NCI-H748 (cell line): ENCODE measurements around the gene MYO3A.
A peak's percentile ranks its signal among the peaks of the same experiment; 100 is the strongest.
"Not testable (repeated sequence)": the region's sequence is repeated elsewhere in the genome, so short reads cannot be mapped to it uniquely, and the experiment has no call there.

Experiments used
- DNase-seq: peaks from one replicate; lab custom pipeline; 2025; ENCODE audit not compliant: unreplicated experiment; lab: John Stamatoyannopoulos, UW

Gene MYO3A

DNA sequence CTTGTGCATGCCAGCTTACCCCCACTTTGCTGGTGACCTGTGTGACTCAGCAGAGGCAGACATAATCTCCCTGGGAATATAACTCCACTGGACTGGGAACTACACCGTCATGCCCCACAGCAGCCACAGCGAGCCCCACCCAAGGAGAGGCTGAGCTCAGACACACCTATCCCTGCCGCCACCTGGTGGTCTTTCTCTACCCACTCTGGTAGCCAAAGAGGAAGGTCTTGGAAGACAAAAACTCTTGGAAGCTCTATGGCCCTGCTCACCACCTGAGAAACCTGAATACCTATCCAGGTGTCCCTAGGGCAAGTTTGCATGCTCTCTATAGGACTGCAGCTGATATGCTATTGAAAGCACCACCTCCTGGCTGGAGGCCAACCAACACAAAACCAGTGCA lies 48.1 kb downstream of the MYO3A start:
- DNase-seq: no peak

DNA sequence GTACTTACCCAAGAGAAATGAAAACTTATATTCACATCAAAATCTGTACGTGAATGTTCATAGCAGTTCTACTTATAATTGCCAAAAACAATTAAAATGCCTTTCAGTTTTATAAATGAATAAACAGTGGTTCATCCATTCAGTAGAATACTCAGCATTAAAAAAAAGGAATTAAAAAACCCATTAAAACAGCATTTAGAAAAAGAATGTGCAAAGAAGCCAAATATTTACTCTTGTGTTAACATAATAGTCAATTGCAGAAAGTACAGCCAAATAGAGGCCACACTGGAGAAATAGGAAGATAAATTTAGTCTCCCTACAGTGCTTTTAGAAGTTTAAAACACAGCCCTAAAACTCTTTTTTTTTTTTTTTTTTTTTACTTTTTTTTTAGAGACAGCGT lies 54.6 kb downstream of the MYO3A start:
- no peak for DNase-seq

DNA sequence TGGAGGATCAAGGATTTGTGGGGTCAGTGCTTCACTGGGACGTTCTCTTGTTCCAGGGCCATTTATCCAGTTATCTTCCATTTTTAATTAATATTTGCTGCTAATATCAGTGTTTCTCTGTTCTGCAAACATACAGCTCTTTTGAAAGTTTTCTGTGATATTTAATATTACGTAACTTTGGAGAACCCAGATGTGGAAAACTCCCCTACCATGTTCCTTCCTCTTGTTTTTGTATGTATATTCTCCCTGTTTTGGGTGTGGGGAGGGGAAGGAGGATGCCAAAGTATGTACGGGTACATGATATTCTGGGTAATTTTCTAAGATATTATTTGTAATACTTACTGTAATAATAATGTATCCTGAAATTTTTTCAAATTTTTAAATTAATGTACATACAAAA lies 55.9 kb downstream of the MYO3A start:
- DNase-seq: no peak

DNA sequence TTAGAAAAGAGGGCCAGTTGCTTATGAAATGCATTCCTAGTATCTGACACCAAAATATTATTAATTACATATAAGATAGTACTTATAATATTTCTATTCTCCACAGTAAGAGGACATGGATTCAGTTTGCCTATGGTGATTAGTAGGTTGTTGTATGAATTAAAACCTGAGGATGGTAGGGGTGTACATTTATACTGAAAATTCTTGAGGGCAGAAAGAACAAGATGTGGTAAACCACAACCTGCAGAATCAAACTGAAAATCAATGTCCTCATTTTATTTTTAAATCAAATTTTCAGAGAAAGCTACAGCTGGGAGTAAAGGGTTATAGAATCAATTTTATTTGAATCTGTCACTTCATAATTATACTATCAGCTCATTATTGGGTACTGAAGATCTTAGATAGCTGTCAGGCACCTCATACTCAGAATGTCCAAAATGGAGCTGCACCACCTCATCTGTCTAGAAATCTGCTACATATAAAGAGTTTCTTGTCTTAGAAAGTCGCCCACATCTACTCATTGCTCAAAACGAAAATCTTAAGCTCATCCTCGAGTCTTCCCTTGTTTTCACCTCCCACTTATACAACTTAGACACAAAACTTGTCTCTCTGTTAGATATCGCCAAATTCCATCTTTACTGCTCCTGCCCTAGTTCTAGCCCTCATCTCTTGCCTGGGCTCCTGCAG lies 65.4 kb downstream of the MYO3A start:
- no peak for DNase-seq

DNA sequence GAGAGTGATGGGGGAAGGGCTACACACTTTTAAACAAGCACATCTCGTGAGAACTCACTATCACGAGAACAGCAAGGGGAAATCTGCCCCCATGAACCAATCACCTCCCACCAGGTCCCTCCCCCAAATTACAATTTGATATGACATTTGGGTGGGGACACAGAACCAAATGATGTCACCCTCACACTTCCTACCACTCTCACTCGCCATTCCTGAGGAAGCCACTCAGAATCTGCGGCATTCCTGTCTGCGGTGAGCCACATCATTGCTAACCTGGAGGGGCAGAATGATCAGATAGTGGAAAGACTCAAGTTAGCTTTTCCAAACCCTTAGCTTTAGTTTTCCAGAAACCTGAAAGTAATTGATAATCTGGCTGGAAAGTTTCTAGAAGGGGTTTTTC lies 66.9 kb downstream of the MYO3A start:
- DNase-seq: no peak

DNA sequence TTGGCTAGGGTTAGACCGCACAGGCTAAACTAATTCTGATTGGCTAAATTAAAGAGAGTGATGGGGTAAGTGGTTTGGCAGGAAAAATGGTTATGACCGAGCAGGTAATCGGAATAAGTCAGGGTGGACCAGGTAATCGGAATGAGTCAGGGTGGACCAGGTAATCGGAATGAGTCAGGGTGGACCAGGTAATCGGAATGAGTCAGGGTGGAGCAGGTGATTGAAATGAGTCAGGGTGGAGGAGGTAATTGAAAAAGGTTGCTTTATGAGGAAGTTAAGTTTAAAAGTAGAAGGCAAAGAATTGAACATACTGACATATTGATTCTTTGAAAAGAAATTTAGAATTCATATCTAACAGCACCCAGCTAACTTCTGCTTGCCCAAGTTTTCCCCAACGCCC lies 68.4 kb downstream of the MYO3A start:
- not testable (repeated sequence) for DNase-seq

DNA sequence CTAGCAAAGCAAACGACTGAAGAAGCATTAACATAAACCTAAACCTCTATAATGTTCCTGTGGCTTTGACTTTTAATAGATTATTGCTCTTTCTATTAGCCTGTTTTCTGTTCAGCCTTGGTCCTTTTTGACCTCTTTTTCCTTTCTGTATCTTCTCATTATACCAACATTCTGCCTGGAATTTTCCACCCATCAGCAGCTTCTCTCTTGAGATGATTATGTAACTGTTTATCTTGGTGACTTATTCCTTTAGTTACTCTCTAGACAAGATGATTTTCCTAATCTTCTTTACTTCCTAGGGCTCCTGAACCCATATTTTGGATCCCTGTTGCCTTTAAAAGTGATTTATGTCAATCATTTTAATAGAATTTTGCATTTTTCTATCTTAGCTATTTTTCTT lies 81.1 kb downstream of the MYO3A start:
- DNase-seq: no peak

DNA sequence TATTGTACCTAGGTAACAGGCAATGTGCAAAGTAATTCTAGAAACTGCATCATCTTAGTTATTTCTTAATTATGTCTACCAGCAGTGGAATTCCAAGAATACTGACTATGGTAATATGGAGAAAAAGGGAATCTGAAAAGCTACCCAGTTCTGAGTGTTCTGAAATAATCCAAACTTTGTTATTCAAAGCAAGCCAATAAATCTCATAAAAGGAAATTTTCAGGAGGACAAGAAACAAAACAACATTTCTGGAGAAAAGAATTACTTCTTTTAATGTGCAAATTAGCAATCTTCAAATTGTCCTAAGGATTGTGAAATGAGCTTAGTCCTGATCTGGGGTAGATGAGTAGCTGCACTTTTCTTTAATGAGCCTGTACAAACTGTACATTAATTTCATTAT lies 88.8 kb downstream of the MYO3A start:
- DNase-seq: no peak

DNA sequence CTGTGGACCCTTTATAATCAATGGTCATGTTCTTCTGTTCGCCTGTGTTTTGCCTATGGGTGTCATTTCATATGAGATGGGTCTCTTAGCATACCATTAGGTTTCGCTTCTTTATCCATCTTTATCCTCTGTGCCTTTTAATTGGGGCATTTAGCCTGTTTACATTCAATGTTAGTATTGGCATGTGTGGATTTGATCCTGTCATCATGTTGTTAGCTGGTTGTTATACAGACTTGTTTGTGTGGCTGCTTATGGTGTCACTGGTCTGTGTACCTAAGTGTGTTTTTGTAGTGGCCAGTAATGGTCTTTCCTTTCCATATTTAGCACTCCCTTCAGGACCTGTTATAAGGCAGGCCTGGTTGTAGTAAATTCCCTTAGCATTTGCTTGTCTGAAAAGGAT lies 90.3 kb downstream of the MYO3A start:
- no peak for DNase-seq

GRCh38 chr10:26025523-26025922 lies 91.5 kb downstream of the MYO3A start:
- no peak for DNase-seq

DNA sequence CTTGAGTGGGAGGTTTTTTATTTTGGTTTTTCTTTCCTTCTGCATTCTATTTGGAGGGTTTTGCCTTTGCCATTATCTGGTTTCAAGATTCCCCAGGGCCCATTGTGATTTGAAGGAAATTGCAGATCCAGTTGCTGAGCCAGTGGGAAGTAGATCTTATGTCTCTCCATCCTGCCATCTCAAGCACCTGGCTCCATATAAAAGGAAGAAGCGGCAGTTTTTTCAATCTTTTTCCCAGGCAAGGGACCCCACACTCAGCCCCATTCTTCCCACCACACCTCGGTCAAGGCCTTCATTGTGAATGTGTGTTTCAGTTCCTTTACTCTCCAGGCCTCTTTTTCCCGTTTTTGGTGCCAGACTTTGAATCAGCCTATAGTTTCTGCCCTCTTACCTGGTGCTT lies 95.8 kb downstream of the MYO3A start:
- DNase-seq: no peak

DNA sequence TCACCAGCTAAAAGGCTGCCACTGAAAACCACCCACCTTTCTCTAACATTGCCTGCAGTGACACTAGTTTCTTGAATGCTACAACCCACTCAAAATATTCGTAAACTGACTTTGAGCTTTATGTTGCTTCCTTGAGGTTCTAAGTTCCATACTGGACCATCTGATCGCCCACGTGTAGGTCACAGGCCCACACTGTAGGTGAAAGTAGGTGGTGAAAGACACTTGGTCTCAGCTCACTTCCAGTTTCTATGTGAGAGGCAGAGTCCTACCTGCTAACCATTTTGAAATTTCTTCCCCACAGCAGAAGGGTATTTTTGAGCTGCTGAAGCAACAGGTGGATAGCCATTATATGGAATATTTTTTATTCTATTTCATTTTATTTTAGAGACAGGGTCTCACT lies 97.3 kb downstream of the MYO3A start:
- no peak for DNase-seq

- DNase-seq: no peak
Measured at GRCh38 chr10:26043469-26043868, 109.4 kb downstream of the MYO3A start.

GRCh38 chr10:26044141-26044749 lies 110.2 kb downstream of the MYO3A start:
- DNase-seq: peak; percentile 2

DNA sequence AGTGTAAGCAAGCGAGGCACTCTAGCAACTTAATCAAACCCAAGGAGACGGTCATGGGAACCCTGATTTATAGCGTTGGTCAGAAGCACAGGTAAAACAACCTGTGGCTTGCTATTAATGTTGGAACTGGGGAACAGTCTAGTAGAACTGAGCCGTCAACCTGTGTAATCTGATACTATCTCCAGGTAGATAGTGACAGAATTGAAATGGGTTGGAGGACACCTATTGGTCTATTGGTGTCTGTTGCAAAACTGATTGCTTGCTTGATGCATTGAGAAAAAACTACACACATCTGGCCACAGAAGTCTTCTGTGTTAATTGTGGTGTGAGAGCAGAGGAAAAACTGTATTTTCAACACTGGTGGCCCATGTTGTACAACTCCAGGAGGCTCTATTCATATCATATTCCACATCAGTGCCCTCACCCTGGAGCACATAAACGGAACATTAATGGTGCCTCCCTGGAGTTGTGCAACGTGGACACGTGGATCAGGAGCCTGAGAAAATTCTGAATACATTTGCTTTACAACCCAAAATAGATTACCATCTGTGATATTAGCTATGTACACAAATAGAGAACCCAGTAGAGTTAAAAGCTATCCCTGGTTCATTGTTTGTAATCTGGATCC lies 112.2 kb downstream of the MYO3A start:
- DNase-seq: peak; percentile 32

GRCh38 chr10:26048756-26049155 lies 114.7 kb downstream of the MYO3A start:
- no peak for DNase-seq

GRCh38 chr10:26052326-26052725 lies 118.3 kb downstream of the MYO3A start:
- no peak for DNase-seq

- no peak for DNase-seq
Measured at GRCh38 chr10:26057466-26057865, 123.4 kb downstream of the MYO3A start.

- no peak for DNase-seq
Measured at GRCh38 chr10:26064106-26064505, 130.1 kb downstream of the MYO3A start.

DNA sequence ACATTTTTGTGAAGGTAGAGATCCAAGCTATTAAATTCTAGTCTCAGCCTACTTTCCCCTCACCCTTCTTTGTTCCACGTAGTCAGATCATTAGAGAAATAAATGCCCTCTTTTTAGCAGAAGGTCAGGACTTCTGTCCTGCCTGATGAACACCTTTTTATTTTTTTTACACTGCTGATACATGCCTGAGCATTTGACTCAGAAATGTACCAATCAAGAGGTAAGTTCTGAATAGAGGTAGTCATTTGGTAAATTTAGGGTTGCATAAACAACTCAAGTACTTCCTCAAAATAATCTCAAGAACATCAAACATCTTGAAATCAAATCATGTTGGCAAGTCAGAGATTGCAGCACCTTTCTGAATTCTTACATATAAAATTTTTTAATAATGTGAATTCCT lies 133.7 kb downstream of the MYO3A start:
- no peak for DNase-seq

DNA sequence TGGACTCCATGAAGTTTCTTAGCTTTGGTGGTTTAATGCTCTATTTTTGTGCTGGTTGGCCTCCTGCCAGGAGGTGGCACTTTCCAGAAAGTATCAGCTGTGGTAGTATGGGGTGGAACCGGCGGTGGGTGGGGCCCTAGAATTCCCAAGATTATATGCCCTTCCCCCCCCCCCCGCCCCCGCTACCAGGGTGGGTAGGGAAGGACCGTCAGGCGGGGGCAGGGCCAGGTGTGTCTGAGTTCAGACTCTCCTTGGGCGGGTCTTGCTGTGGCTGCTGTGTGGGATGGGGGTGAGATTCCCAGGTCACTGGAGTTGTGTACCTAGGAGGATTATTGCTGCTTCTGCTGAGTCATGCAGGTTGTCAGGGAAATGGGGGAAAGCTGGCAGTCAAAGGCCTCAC lies 146.9 kb downstream of the MYO3A start:
- peak; percentile 66 for DNase-seq

- no peak for DNase-seq
Measured at GRCh38 chr10:26081459-26081858, 147.4 kb downstream of the MYO3A start.

DNA sequence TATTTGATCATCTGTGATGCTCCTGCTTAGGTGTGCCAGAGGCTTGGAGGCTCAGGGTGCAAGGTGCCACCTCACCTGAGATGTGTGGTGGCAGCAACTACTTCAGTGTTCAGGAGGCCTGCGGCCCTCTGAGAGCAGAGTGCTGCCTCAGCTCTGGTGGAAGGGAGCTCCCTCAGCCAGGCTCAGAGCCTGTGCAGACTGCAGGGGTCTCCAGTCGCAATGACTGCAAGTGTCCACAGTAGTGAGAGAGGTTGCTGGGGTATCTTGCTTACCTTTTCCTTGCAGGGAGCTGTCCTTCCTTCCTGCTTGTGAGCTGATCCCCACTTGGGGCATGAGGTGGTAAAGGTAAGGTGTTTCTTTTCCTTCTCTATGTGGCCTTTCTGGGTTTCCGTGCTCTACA lies 151.5 kb downstream of the MYO3A start:
- DNase-seq: no peak
